Measurements from ENCODE around the gene KCNG4.

The KCNG4 gene

GRCh38 chr16:84180519-84181140 is 59.2 kb downstream of the KCNG4 start:
- no peak for DNase-seq

GRCh38 chr16:84179612-84180320 is 60.0 kb downstream of the KCNG4 start:
- no peak for DNase-seq

- no peak for DNase-seq
Measured at GRCh38 chr16:84178892-84179611, 60.8 kb downstream of the KCNG4 start.

GRCh38 chr16:84178146-84178765 is 61.6 kb downstream of the KCNG4 start:
- DNase-seq = no peak

- no peak for DNase-seq
Measured at GRCh38 chr16:84177741-84178073, 62.1 kb downstream of the KCNG4 start.

GRCh38 chr16:84176192-84177053 is 63.4 kb downstream of the KCNG4 start:
- no peak for DNase-seq

GRCh38 chr16:84175350-84176081 is 64.3 kb downstream of the KCNG4 start:
- DNase-seq = no peak

- no peak for DNase-seq
Measured at GRCh38 chr16:84174396-84174795, 65.4 kb downstream of the KCNG4 start.

GRCh38 chr16:84169765-84170310 is 70.0 kb downstream of the KCNG4 start:
- DNase-seq = no peak
